Stimulated activated CD8-positive, alpha-beta memory T cell treated with anti-CD3 and anti-CD28 coated beads, Interleukin-12 subunit alpha, Interleukin-12 subunit beta, amount 100 ng/mL, for 1 hour (primary cell): Measurements from ENCODE around the gene DHRS12.

ENCODE experiments used
- DNase-seq: peaks from one replicate; pipeline ENCODE4 v3.0.0-alpha.2; 2020; ENCODE audit warnings: low read depth

DHRS12 gene

GRCh38 chr13:51728275-51728673 is 75.7 kb downstream of the DHRS12 start:
- no peak for DNase-seq

GRCh38 chr13:51727634-51728274 is 76.2 kb downstream of the DHRS12 start:
- DNase-seq = no peak

GRCh38 chr13:51726446-51727193 is 77.3 kb downstream of the DHRS12 start:
- no peak for DNase-seq

GRCh38 chr13:51724721-51725120 is 79.2 kb downstream of the DHRS12 start:
- no peak for DNase-seq

- DNase-seq = no peak
Measured at GRCh38 chr13:51723529-51723928, 80.4 kb downstream of the DHRS12 start.

- no peak for DNase-seq
Measured at GRCh38 chr13:51721496-51721895, 82.5 kb downstream of the DHRS12 start.

- DNase-seq = no peak
Measured at GRCh38 chr13:51719394-51719793, 84.6 kb downstream of the DHRS12 start.
